GM15510 (cell line): ENCODE measurements around the gene DHRS1.

Experiments
- POLR2A ChIP-seq: IDR thresholded peaks from 3 replicates; pipeline ENCODE4 v1.6.1; 2011; ENCODE audit warnings: borderline replicate concordance; ENCODE audit not compliant: insufficient read length; ENCODE audit errors: extremely low read depth

DHRS1 gene

GRCh38 chr14:24332268-24332993 is 32.9 kb upstream of the DHRS1 start:
- TF ChIP-seq POLR2A = no peak

DNA sequence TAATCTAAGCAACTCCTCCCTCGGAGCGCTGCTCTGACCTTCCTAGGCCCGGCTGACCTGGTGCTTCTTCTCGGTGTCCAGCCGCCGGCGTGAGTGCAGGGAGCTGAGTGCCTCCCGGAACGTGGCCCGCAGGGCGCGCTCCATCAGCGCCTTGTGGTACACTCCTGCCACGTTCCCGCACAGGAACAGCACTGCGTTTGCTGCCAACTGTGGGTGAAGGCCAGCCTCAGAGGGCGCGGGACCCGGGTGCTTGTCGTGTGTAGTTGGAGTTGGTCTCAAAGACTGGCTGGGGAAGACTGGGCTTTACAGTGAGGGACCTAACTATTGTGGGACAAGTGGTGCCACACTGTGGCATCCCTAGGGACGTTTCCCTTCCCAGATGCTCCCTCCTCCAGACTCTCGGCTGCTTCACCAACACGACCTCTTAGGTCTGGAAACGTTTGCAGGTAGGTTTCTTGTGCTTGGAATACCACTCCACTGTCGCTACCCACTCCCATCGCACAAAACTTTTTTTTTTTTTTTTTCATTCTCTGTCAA is 32.2 kb upstream of the DHRS1 start:
- no peak for TF ChIP-seq POLR2A

GRCh38 chr14:24330973-24331674 is 31.5 kb upstream of the DHRS1 start:
- TF ChIP-seq POLR2A = no peak

DNA sequence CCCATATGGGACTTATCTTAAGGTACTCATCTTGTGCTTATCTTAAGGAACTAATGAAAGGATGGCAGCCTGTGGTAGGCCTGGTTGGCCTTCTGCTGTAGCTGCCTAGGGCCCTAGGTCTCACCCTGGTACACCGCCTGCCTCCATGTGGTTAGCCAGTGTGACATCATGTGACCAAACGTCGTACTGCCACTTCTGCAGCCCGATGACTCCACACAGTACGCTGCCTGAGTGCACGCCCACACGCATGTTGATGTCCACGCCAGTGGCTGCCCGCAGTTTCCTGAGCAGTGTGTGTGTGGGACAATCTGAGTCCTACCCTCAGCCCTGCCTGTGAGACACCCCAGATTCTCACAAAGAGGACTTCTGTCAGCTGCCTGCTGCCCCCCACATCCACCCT is 30.2 kb upstream of the DHRS1 start:
- no peak for TF ChIP-seq POLR2A

DNA sequence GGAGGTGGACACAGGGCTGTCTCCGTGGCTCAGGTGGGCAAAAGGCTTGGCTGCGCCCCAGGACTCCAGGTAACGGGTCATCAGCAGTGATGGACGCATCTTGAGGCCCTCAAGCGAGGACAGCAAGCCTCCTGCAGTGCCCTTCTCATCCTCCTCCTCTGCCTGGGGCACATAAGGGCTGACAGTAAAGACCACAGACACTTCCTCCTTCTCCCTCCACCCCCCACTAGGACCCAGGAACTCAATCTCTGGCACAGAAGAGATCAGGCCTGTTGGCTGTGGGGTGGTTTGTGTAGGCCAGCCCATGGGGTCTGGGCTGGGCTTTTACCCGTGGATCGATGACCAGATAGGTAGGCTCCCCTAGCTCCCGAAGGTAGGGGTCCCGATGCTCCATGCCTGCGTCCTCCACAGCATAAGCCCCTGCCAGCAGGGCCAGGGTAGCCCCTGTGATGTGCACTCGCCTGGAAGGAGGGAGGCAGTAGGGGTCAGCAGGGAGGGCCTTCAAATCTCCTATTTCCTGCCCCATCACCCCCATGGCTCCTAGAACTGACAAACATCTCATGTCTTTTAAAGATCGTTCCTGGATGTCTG is 29.6 kb upstream of the DHRS1 start:
- no peak for TF ChIP-seq POLR2A

- no peak for TF ChIP-seq POLR2A
Observed at GRCh38 chr14:24327303-24327702, 27.7 kb upstream of the DHRS1 start.

GRCh38 chr14:24325963-24326362 is 26.4 kb upstream of the DHRS1 start:
- TF ChIP-seq POLR2A = no peak

DNA sequence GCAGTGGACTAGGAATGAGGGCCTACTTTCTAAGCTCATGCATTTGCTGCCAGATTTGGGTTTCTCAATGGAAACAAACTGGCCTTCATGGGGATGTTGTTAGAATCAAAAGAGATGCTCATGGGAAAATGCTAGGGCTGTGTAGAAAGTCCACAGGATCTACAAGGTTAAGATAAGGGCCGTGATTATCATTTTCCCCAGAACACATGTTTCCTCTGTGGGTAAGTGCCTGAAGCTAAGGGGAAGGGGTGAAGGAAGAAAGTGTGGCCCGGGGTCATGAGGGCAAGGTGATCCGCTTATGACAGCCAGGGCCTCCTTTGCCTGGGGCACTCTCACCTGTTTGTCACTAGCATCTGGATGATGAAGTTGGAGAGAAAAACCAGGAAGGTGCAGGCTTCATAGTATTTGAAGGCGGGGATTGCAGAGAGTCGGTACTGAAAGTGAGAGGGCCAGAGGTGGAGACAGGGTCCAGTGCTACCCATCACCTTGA is 25.5 kb upstream of the DHRS1 start:
- no peak for TF ChIP-seq POLR2A

- TF ChIP-seq POLR2A = no peak
Observed at GRCh38 chr14:24324024-24324423, 24.4 kb upstream of the DHRS1 start.

GRCh38 chr14:24323341-24323740 is 23.8 kb upstream of the DHRS1 start:
- TF ChIP-seq POLR2A = no peak

GRCh38 chr14:24322672-24323071 is 23.1 kb upstream of the DHRS1 start:
- TF ChIP-seq POLR2A = no peak

GRCh38 chr14:24321212-24321975 is 21.8 kb upstream of the DHRS1 start:
- TF ChIP-seq POLR2A = no peak

DNA sequence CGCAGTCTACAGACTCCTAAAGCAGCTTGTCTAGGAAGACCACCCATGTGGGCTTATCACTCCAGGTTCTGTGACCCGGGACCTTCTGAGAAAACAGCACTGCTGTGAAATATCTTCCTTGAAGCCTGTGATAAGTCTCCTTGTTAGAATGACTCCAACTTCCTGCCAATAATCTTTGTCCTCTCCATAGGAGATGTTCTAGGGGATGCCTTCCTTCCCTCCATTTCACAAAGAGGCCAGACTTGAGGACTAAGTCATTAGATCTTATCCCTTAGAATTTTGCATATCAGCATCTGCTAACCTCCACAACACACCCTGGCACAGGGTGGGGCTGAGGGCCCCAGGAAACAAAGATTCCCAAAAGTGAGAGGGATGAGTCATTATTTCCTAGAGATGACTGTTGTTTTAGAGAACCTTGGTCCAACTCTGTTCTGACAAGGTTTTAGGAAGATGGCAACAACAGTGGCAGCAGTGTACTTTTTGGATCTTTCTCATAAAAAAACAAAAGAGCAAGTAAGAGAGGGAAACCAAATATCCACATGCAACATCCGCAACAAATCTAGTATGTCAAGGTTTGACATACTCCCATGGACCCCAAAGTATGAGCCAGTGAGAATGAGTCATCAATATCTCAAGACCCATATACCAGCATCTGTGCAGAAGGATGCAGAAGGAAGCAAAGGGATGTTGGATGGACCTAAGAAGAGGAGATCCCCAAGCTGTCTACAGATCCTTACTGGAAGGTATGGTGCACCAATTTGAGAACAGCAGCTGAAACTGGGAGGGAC is 17.8 kb upstream of the DHRS1 start:
- no peak for TF ChIP-seq POLR2A

GRCh38 chr14:24316597-24316950 is 17.0 kb upstream of the DHRS1 start:
- TF ChIP-seq POLR2A = no peak
